Liver (tissue), 9 donors: ENCODE data around the gene HADHA. TPM values are rescaled to one million over a fixed set of nuclear protein-coding genes. Genes with fewer than 3 reads are reported as not detected.

Experiments
- DNase-seq: peaks from one replicate; pipeline ENCODE4 v3.0.0-alpha.2; 2017; ENCODE audit warnings: low spot score
- H3K27ac ChIP-seq, 2 donors: one replicate each; pipeline ENCODE4 v1.7.0; 2013; ENCODE audit warnings: inconsistent platforms in 2 of 2, low read length in 2 of 2, control low read depth in 1 of 2, low read depth in 1 of 2, mild to moderate bottlenecking in 1 of 2
- H3K27me3 ChIP-seq, 4 donors: one replicate each; pipeline versions ENCODE4 v1.6.1 to v1.7.0; 2013; ENCODE audit warnings: low read length in 3 of 4, inconsistent platforms in 1 of 4, mild to moderate bottlenecking in 1 of 4, moderate library complexity in 1 of 4; ENCODE audit not compliant: control insufficient read depth in 4 of 4, insufficient read depth in 4 of 4
- H3K36me3 ChIP-seq, 4 donors: one replicate each; pipeline versions ENCODE4 v1.6.1 to v1.7.0; 2013; ENCODE audit warnings: low read length in 3 of 4, mild to moderate bottlenecking in 3 of 4, low read depth in 1 of 4, moderate library complexity in 1 of 4; ENCODE audit not compliant: control insufficient read depth in 4 of 4, insufficient read depth in 3 of 4
- H3K4me1 ChIP-seq, 4 donors: one replicate each; pipeline versions ENCODE4 v1.6.1 to v1.7.0; 2013; ENCODE audit warnings: low read length in 3 of 4, mild to moderate bottlenecking in 3 of 4, moderate library complexity in 1 of 4; ENCODE audit not compliant: control insufficient read depth in 4 of 4, insufficient read depth in 4 of 4
- H3K4me3 ChIP-seq, 3 donors: one replicate each; pipeline versions ENCODE4 v1.6.1 to v1.7.0; 2013; ENCODE audit warnings: low read length in 3 of 3, control low read depth in 1 of 3, low read depth in 1 of 3, mild to moderate bottlenecking in 1 of 3
- H3K9ac ChIP-seq, 2 donors: one replicate each; pipeline ENCODE4 v1.7.0; 2013; ENCODE audit warnings: low read length in 2 of 2, mild to moderate bottlenecking in 2 of 2, moderate library complexity in 2 of 2, control low read depth in 1 of 2, low read depth in 1 of 2
- H3K9me3 ChIP-seq, 4 donors: one replicate each; pipeline versions ENCODE4 v1.6.1 to v1.7.0; 2013; ENCODE audit warnings: low read length in 3 of 4; ENCODE audit not compliant: control insufficient read depth in 4 of 4
- ATF3 ChIP-seq: IDR thresholded peaks from 2 replicates; pipeline ENCODE4 v1.6.1; 2016; ENCODE audit warnings: antibody characterized with exemption
- CTCF ChIP-seq: fragments of 150-350 bp; IDR thresholded peaks from 2 replicates; pipeline ENCODE4 v1.5.1; 2017; ENCODE audit warnings: improper control_type of control experiment, low read depth, low read length; ENCODE audit not compliant: missing input control
- EGR1 ChIP-seq, 2 donors: IDR thresholded peaks; 2 replicates each; pipeline ENCODE4 v1.6.1; 2016 to 2018; ENCODE audit warnings: antibody characterized with exemption in 2 of 2, low read depth in 2 of 2
- FOXA1 ChIP-seq: IDR thresholded peaks from 2 replicates; pipeline ENCODE4 v1.6.1; 2016; ENCODE audit warnings: antibody characterized with exemption
- FOXA2 ChIP-seq: IDR thresholded peaks from 2 replicates; pipeline ENCODE4 v1.6.1; 2016; ENCODE audit warnings: antibody characterized with exemption
- GABPA ChIP-seq, 2 donors: IDR thresholded peaks in 1 of 2; conservative IDR thresholded peaks in 1 of 2; 2 replicates each; pipeline ENCODE4 v1.6.1; 2016; ENCODE audit warnings: antibody characterized with exemption in 2 of 2, mild to moderate bottlenecking in 1 of 2, moderate library complexity in 1 of 2
- HNF4A ChIP-seq, 2 donors: conservative IDR thresholded peaks; 2 replicates each; pipeline ENCODE4 v1.6.1; 2016; ENCODE audit warnings: antibody characterized with exemption in 2 of 2, mild to moderate bottlenecking in 2 of 2
- HNF4G ChIP-seq: IDR thresholded peaks from 2 replicates; pipeline ENCODE4 v1.6.1; 2016; ENCODE audit warnings: antibody characterized with exemption
- JUND ChIP-seq, 2 donors: IDR thresholded peaks; 2 replicates each; pipeline ENCODE4 v1.6.1; 2016; ENCODE audit warnings: antibody characterized with exemption in 2 of 2
- MAX ChIP-seq: IDR thresholded peaks from 2 replicates; pipeline ENCODE4 v1.6.1; 2016; ENCODE audit warnings: antibody characterized with exemption
- NR2F2 ChIP-seq: IDR thresholded peaks from 2 replicates; pipeline ENCODE4 v1.6.1; 2016; ENCODE audit warnings: antibody characterized with exemption
- RAD21 ChIP-seq, 2 donors: IDR thresholded peaks; 2 replicates each; pipeline ENCODE4 v1.6.1; 2016; ENCODE audit warnings: antibody characterized with exemption in 2 of 2, mild to moderate bottlenecking in 2 of 2
- REST ChIP-seq: IDR thresholded peaks from 2 replicates; pipeline ENCODE4 v1.6.1; 2016; ENCODE audit warnings: antibody characterized with exemption, mild to moderate bottlenecking
- RXRA ChIP-seq, 2 donors: IDR thresholded peaks; 2 replicates each; pipeline ENCODE4 v1.6.1; 2017 to 2018; ENCODE audit warnings: antibody characterized with exemption in 2 of 2, mild to moderate bottlenecking in 1 of 2
- SP1 ChIP-seq: IDR thresholded peaks from 2 replicates; pipeline ENCODE4 v1.6.1; 2018; ENCODE audit warnings: antibody characterized with exemption, mild to moderate bottlenecking
- TAF1 ChIP-seq: conservative IDR thresholded peaks from 2 replicates; pipeline ENCODE4 v1.6.1; 2016; ENCODE audit warnings: antibody characterized with exemption, mild to moderate bottlenecking
- YY1 ChIP-seq: IDR thresholded peaks from 2 replicates; pipeline ENCODE4 v1.6.1; 2016; ENCODE audit warnings: antibody characterized with exemption, mild to moderate bottlenecking
- ZBTB33 ChIP-seq: IDR thresholded peaks from 2 replicates; pipeline ENCODE4 v1.6.1; 2016; ENCODE audit warnings: antibody characterized with exemption
- WGBS: extraction: QIAGEN DNeasy Blood & Tissue Kit; methylation state at CpG from one replicate; pipeline ENCODE4 v1.1.7; 2013; 5-methylcytosine and 5-hydroxymethylcytosine counted together
- polyA plus RNA-seq, 2 donors: library from polyadenylated mRNA; stranded (reverse) in 1 of 2; unstranded in 1 of 2; fragments of 200-250 nt in 1 of 2; fragments of >200 nt in 1 of 2; fragmentation: Nextera tagmentation in 1 of 2; extraction: Ambion mirVana in 1 of 2; gene quantifications; one replicate each; pipeline versions ENCODE4 v1.2.1 to v1.2.3, GENCODE V29; 2013 to 2015
- total RNA-seq, 2 donors: library from RNA; depleted of rRNA; stranded (reverse); fragments of >200 nt; gene quantifications; one replicate each; pipeline ENCODE4 v1.2.3, GENCODE V29; 2014
- donor health status: healthy.
- donor health status: healthy.
- donor health status: healthy.
- donor health status: healthy.
- donor health status: healthy.

HADHA gene
- total and polyA plus RNA-seq, 4 donors: 101 to 276 (median 159) TPM

- Histone ChIP-seq H3K27ac (no peak overlapping the region), H3K27me3 (peaks cover 0 to 6% (median 0%) of the 10 kb centered on the region in 4 donors), H3K4me3 (peak overlapping the region in 1 of 3 donors; percentile 46), H3K9ac (no peak overlapping the region), H3K4me1 (peaks cover 0 to 8% (median 4%) of the 10 kb centered on the region in 4 donors), H3K36me3 (no peaks in the 10 kb centered on the region), H3K9me3 (no peaks in the 10 kb centered on the region)
- no peak for TF ChIP-seq FOXA2
- no peak for TF ChIP-seq GABPA (IDR thresholded peaks at IDR 0.05 in 1 of 2, conservative IDR thresholded peaks at IDR 0.05 in 1 of 2)
- TF ChIP-seq NR2F2: no peak
- TF ChIP-seq TAF1: no peak
- TF ChIP-seq ZBTB33: no peak
- TF ChIP-seq REST: no peak
- no peak for TF ChIP-seq JUND (IDR thresholded peaks at IDR 0.05)
- no peak for TF ChIP-seq YY1
- TF ChIP-seq CTCF: no peak
- TF ChIP-seq RAD21 (IDR thresholded peaks at IDR 0.05): no peak
- no peak for TF ChIP-seq RXRA (IDR thresholded peaks at IDR 0.05)
- TF ChIP-seq FOXA1: no peak
- TF ChIP-seq SP1: no peak
- TF ChIP-seq HNF4A (conservative IDR thresholded peaks at IDR 0.05): no peak
- TF ChIP-seq HNF4G: no peak
- no peak for TF ChIP-seq EGR1 (IDR thresholded peaks at IDR 0.05; ENCODE audit: low read depth in 2 of 2)
- TF ChIP-seq ATF3: no peak
- TF ChIP-seq MAX: no peak
- WGBS: 24% methylated on average over 56 of the region's 56 CpGs
- no peak for DNase-seq
Observed at GRCh38 chr2:26172189-26172870, 72.1 kb downstream of the HADHA start.
